ENCODE results near the gene ZNF236.
"Not testable (repeated sequence)": the region's sequence is repeated elsewhere in the genome, so short reads cannot be mapped to it uniquely, and the experiment has no call there.

ZNF236 gene

DNA sequence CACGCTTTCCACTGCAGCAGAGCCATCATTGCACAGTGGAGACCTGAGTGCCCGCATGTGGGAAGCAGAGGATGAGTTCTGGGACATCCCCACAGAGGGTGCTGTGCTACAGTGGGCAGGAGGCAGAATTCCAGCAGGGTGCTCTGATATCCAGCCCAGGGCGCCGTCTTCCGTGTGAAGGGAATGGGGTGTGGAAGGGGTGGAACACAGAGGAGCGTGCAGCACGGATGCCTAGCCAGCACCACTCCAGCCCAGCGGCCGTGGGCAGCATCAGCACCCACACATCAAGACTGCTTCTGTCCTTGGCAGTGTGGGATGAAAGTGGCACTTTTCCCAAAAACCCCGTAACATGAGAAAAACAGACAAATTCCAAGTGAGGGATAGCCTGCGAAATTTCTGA, 134.3 kb downstream of the ZNF236 start:
- H3K36me3 ChIP-seq (ENCODE audit: insufficient read depth, low read length) = peaks cover 67% of the 10 kb centered on the region
- H3K9me3 ChIP-seq (replicated peaks; ENCODE audit: low read length) = no peaks in the 10 kb centered on the region
- no peaks in the 10 kb centered on the region for H3K4me1 ChIP-seq (ENCODE audit: control insufficient read depth, insufficient read depth, low read length)
- H3K4me2 ChIP-seq (ENCODE audit: low read length) = no peak overlapping the region
- H3K27me3 ChIP-seq (ENCODE audit: control insufficient read depth, insufficient read depth, low read length) = no peaks in the 10 kb centered on the region
- no peak overlapping the region for H3K4me3 ChIP-seq (ENCODE audit: low read length)
- no peak overlapping the region for H3K9ac ChIP-seq (ENCODE audit: low read depth, low read length)

DNA sequence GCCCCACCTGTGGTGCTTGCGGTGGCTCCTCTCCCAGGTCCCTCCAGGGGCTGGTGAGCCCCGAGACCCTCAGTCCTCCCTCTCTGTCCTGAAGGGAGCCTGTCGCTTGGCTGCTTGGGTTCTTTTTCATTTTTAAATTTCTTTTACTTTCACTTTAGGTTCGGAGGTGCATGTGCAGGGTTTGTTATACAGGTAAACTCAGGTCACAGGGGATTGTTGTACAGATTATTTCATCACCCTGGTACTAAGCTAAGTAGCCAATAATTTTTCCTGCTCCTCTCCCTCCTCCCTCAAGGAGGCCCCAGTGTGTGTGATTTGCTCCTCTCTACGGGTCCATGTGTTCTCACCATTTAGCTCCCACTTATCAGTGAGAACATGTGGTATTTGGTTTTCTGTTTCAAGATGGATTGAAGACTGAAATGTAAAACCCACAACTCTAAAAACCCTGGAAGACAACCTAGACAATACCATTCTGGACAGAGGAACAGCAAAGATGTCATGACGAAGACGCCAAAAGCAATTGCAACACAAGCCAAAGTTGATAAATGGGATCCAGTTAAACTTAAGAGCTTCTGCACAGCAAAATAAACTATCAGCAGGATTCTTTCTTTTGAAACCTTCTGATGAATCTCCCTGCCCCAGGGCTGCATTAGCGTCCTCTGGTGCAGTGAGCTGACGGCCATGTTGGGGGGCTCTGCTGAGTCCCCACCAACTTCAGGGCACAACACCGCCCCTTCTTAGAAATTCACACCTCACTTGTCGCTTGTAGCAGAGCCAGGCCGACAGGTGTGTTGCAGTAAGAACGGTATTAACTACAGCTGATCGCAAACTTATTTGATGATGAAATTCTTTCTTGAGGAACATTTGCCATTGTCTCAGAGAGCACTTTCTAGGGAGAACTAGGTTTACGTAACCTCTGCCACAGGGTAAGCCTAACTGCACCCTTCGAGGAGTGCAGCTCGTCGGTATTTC, 135.3 kb downstream of the ZNF236 start:
- Histone ChIP-seq H3K9ac (ENCODE audit: low read depth, low read length) (no peak overlapping the region), H3K4me3 (ENCODE audit: low read length) (no peak overlapping the region), H3K27me3 (ENCODE audit: control insufficient read depth, insufficient read depth, low read length) (no peaks in the 10 kb centered on the region), H3K36me3 (ENCODE audit: insufficient read depth, low read length) (peaks cover 64% of the 10 kb centered on the region), H3K9me3 (replicated peaks; ENCODE audit: low read length) (no peaks in the 10 kb centered on the region), H3K4me1 (ENCODE audit: control insufficient read depth, insufficient read depth, low read length) (no peaks in the 10 kb centered on the region), H3K4me2 (ENCODE audit: low read length) (no peak overlapping the region)

DNA sequence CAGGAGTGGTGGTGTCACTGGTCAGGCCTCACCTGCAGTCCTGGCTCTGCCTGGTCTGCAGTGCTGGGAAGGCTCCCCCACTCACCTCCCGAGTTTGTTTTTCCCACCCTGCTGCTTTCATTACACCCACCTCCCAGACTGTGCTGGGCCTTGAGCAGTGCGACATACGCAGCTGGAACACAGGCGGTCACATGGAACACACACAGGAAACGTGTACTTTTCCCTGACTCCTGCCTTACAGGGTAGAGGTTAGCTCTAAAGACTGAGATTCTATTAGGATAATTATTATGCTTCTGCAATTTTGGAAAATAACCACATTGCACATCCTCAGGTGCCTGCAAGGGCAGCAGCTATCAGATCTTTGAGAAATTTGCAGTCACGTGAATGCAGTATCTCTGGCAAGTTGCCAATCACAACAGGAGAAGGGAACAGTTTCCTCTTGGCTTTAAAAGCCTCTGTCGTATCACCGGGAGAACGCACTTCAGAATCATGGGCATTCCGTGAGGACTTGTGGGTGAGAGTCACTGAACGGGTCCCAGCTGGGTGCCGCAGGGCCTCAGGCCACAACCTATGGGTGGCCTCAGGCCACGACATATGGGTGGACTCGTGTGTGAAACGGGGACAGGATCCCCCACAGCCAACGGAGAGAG, 136.5 kb downstream of the ZNF236 start:
- H3K4me1 ChIP-seq (ENCODE audit: control insufficient read depth, insufficient read depth, low read length) = no peaks in the 10 kb centered on the region
- no peaks in the 10 kb centered on the region for H3K9me3 ChIP-seq (replicated peaks; ENCODE audit: low read length)
- no peak overlapping the region for H3K9ac ChIP-seq (ENCODE audit: low read depth, low read length)
- peaks cover 59% of the 10 kb centered on the region for H3K36me3 ChIP-seq (ENCODE audit: insufficient read depth, low read length)
- no peak overlapping the region for H3K4me2 ChIP-seq (ENCODE audit: low read length)
- H3K27me3 ChIP-seq (ENCODE audit: control insufficient read depth, insufficient read depth, low read length) = no peaks in the 10 kb centered on the region
- no peak overlapping the region for H3K4me3 ChIP-seq (ENCODE audit: low read length)

DNA sequence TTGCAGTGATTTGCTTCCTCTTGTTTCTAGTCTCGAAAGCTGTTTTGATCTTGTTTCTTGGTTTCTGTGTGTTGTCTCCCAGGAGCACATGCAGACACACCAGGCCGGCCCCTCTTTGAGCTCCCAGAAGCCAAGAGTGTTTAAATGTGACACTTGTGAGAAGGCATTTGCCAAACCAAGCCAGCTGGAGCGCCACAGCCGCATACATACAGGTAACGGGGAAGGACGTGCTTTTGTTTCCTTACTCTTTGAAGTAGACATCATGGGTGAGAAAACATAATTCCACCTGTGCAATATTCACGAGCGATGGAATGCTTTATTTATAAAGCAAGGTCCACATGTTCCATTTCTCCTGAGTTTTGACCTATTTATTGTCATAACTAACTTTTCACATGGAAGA, 137.2 kb downstream of the ZNF236 start:
- Histone ChIP-seq H3K9me3 (replicated peaks; ENCODE audit: low read length) (no peaks in the 10 kb centered on the region), H3K4me1 (ENCODE audit: control insufficient read depth, insufficient read depth, low read length) (no peaks in the 10 kb centered on the region), H3K27me3 (ENCODE audit: control insufficient read depth, insufficient read depth, low read length) (no peaks in the 10 kb centered on the region), H3K4me2 (ENCODE audit: low read length) (no peak overlapping the region), H3K4me3 (ENCODE audit: low read length) (no peak overlapping the region), H3K9ac (ENCODE audit: low read depth, low read length) (no peak overlapping the region), H3K36me3 (ENCODE audit: insufficient read depth, low read length) (peaks cover 59% of the 10 kb centered on the region)

DNA sequence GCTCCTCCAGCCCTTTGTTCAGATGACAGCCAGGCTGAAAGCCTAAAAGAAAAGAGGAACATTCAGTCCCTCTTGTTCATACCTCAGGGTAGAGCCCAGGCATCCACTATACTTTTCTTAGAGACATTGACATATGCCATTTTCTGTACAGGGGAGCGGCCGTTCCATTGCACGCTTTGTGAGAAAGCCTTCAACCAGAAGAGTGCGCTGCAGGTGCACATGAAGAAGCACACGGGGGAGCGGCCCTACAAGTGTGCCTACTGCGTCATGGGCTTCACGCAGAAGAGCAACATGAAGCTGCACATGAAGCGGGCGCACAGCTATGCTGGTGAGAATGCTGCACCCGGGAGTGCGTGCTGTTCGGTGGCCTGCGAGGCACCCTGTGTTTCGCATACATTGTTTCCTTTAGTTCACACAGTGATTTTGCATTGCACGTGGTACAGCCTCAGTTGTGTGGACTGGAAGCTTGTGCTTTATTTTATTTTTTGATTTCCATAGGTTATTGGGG, 138.2 kb downstream of the ZNF236 start:
- Histone ChIP-seq H3K9ac (ENCODE audit: low read depth, low read length) (no peak overlapping the region), H3K4me3 (ENCODE audit: low read length) (no peak overlapping the region), H3K36me3 (ENCODE audit: insufficient read depth, low read length) (peaks cover 57% of the 10 kb centered on the region), H3K9me3 (replicated peaks; ENCODE audit: low read length) (no peaks in the 10 kb centered on the region), H3K27me3 (ENCODE audit: control insufficient read depth, insufficient read depth, low read length) (no peaks in the 10 kb centered on the region), H3K4me1 (ENCODE audit: control insufficient read depth, insufficient read depth, low read length) (no peaks in the 10 kb centered on the region), H3K4me2 (ENCODE audit: low read length) (no peak overlapping the region)

DNA sequence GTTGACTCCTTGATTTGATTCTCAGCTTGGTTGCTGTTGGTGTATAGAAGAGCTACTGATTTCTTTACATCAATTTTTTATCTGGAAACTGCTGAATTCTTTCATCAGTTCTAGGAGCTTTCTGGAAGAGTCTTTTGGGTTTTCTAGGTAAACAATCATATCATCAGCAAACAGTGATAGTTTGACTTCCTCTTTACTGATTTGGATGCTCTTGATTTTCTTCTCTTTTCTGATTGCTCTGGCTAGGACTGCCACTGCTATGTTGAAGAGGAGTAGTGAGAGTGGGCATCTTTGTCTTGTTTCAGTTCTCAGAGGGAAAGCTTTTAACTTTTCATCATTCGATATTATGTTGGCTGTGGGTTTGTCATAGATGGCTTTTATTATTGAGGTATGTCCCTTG, 140.5 kb downstream of the ZNF236 start:
- Histone ChIP-seq H3K4me1 (ENCODE audit: control insufficient read depth, insufficient read depth, low read length) (no peaks in the 10 kb centered on the region), H3K36me3 (ENCODE audit: insufficient read depth, low read length) (peaks cover 41% of the 10 kb centered on the region), H3K4me3 (ENCODE audit: low read length) (no peak overlapping the region), H3K27me3 (ENCODE audit: control insufficient read depth, insufficient read depth, low read length) (no peaks in the 10 kb centered on the region), H3K9me3 (replicated peaks; ENCODE audit: low read length) (no peaks in the 10 kb centered on the region), H3K4me2 (ENCODE audit: low read length) (no peak overlapping the region), H3K9ac (ENCODE audit: low read depth, low read length) (no peak overlapping the region)

DNA sequence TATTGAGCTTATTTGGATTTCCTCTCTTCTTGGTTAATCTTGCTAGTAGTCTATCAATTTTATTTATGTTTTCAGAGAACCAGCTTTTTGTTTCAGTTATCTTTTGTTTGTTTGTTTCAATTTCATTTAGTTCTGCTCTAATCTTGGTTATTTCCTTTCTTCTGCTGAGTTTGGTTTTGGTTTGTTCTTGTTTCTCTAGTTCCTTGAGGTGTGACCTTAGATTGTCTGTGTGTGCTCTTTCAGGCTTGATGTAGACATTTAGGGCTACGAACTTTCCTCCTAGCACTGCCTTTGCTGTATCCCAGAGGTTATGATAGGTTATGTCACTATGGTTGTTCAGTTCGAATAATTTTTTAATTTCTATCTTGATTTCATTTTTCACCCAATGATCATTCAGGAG, 141.6 kb downstream of the ZNF236 start:
- H3K9me3 ChIP-seq (replicated peaks; ENCODE audit: low read length) = no peaks in the 10 kb centered on the region
- no peaks in the 10 kb centered on the region for H3K4me1 ChIP-seq (ENCODE audit: control insufficient read depth, insufficient read depth, low read length)
- no peaks in the 10 kb centered on the region for H3K27me3 ChIP-seq (ENCODE audit: control insufficient read depth, insufficient read depth, low read length)
- H3K36me3 ChIP-seq (ENCODE audit: insufficient read depth, low read length) = peaks cover 30% of the 10 kb centered on the region
- no peak overlapping the region for H3K4me2 ChIP-seq (ENCODE audit: low read length)
- no peak overlapping the region for H3K4me3 ChIP-seq (ENCODE audit: low read length)
- no peak overlapping the region for H3K9ac ChIP-seq (ENCODE audit: low read depth, low read length)

DNA sequence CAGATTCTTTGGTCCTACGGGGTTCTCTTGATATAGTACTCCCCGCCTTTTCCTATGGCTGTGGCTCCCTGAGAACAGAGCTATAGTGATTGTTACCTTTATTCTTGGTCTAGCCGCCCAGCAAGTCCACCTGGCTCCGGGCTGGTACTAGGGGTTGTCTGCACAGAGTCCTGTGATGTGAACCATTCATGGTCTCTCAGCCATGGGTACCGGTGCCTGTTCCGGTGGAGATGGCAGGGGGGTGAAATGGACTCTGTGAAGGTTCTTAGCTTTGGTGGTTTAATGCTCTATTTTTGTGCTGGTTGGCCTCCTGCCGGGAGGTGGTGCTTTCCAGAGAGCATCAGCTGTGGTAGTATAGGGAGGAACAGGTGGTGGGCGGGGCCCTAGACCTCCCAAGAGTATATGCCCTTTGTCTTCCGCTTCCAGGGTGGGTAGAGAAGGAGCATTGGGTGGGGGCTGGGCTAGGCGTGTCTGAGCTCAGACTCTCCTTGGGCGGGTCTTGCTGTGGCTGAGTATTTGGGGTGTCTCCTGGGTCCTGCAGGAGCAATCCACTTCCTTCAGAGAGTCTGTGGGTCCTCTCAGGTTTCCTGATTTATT, 143.3 kb downstream of the ZNF236 start:
- H3K9me3 ChIP-seq (replicated peaks; ENCODE audit: low read length); H3K27me3 ChIP-seq (ENCODE audit: control insufficient read depth, insufficient read depth, low read length); H3K4me3 ChIP-seq (ENCODE audit: low read length); H3K4me2 ChIP-seq (ENCODE audit: low read length); H3K4me1 ChIP-seq (ENCODE audit: control insufficient read depth, insufficient read depth, low read length); H3K9ac ChIP-seq (ENCODE audit: low read depth, low read length): not testable (repeated sequence)
- peaks cover 16% of the 10 kb centered on the region for H3K36me3 ChIP-seq (ENCODE audit: insufficient read depth, low read length)

DNA sequence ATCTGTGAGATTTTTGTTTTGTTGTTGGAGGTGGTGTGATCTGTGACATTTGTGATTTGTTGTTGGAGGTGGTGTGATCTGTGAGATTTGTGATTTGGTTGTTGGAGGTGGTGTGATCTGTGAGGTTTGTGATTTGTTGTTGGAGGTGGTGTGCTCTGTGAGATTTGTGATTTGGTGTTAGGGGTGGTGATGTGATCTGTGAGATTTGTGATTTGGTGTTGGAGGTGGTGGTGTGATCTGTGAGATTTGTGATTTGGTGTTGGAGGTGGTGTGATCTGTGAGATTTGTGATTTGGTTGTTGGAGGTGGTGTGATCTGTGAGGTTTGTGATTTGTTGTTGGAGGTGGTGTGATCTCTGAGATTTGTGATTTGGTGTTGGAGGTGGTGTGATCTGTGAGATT, 144.9 kb downstream of the ZNF236 start:
- H3K4me1 ChIP-seq (ENCODE audit: control insufficient read depth, insufficient read depth, low read length) = not testable (repeated sequence)

DNA sequence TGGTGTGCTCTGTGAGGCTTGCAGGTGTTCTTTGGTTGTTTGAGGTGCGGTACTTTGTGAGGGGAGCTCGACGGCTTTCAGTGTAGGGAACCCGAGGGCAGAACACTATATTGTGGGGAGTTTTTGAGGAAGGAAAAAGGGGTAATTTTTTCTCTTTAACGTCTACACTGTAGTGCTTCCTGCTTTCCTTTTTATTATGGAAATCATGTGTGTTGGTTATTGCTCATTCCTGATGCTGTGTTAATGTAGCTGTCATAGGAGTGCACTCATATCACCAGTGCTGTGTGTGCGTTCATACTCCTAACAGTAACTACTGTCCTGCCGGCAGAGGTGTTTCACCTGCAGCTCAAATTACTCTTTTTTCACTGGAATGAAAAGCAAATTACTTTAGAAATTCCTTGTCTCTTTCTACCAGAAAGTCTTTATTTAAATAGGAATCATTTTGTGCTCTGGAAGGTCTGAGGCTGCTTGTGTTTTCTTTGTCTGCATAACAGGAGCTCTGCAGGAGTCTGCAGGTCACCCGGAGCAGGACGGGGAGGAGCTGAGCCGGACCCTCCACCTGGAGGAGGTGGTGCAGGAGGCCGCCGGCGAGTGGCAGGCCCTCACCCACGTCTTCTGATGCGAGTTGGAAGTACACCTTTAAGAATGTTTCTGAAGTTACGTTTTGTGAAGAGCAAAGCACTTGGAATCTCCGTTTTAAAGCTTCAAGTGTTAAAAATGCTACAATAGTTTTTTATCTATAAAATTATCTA, 145.5 kb downstream of the ZNF236 start:
- H3K4me3 ChIP-seq (ENCODE audit: low read length) = no peak overlapping the region
- H3K9ac ChIP-seq (ENCODE audit: low read depth, low read length) = no peak overlapping the region
- no peaks in the 10 kb centered on the region for H3K27me3 ChIP-seq (ENCODE audit: control insufficient read depth, insufficient read depth, low read length)
- no peak overlapping the region for H3K4me2 ChIP-seq (ENCODE audit: low read length)
- peaks cover 11% of the 10 kb centered on the region for H3K36me3 ChIP-seq (ENCODE audit: insufficient read depth, low read length)
- H3K4me1 ChIP-seq (ENCODE audit: control insufficient read depth, insufficient read depth, low read length) = peaks cover 7% of the 10 kb centered on the region
- H3K9me3 ChIP-seq (replicated peaks; ENCODE audit: low read length) = no peaks in the 10 kb centered on the region

More for the DNA sequence above, 144.9 kb downstream of the ZNF236 start:
- not testable (repeated sequence) for H3K9ac ChIP-seq (ENCODE audit: low read depth, low read length); H3K27me3 ChIP-seq (ENCODE audit: control insufficient read depth, insufficient read depth, low read length); H3K4me3 ChIP-seq (ENCODE audit: low read length); H3K9me3 ChIP-seq (replicated peaks; ENCODE audit: low read length); H3K4me2 ChIP-seq (ENCODE audit: low read length)
- H3K36me3 ChIP-seq (ENCODE audit: insufficient read depth, low read length) = peaks cover 14% of the 10 kb centered on the region
